K562 (cell line): ENCODE measurements around the gene NPDC1. TPM values are rescaled to one million over a fixed set of nuclear protein-coding genes. Genes with fewer than 3 reads are reported as not detected.

Source experiments
- E2F5 ChIP-seq: sonication (generic); formaldehyde crosslinking; IDR thresholded peaks from 2 replicates; pipeline ENCODE4 v1.8.0; 2022; ENCODE audit warnings: mild to moderate bottlenecking, missing genetic modification reagents
- GMEB1 ChIP-seq: fragments of 250-450 bp; sonication (Bioruptor Pico); IDR thresholded peaks from 2 replicates; pipeline ENCODE4 v1.4.0; 2020; ENCODE audit warnings: mild to moderate bottlenecking
- KHSRP ChIP-seq: fragments of 450-650 bp; IDR thresholded peaks from 2 replicates; pipeline ENCODE4 v1.6.1; 2017
- KLF1 ChIP-seq: fragments of 450-650 bp; IDR thresholded peaks from 2 replicates; pipeline ENCODE4 v1.6.1; 2016; ENCODE audit warnings: missing genetic modification characterization, missing compliant biosample characterization
- MAX ChIP-seq: sonication (generic); formaldehyde crosslinking; IDR thresholded peaks from 2 replicates; pipeline ENCODE4 v1.9.0; 2022; ENCODE audit warnings: mild to moderate bottlenecking, missing genetic modification reagents
- MLLT1 ChIP-seq, 2 experiments: fragments of 450-650 bp; IDR thresholded peaks; 2 replicates each; pipeline ENCODE4 v1.6.1; 2016
- PHTF2 ChIP-seq: fragments of 250-450 bp; sonication (Bioruptor Pico); IDR thresholded peaks from 2 replicates; pipeline ENCODE4 v1.5.0; 2021; ENCODE audit warnings: mild to moderate bottlenecking
- RAD51 ChIP-seq: fragments of 450-650 bp; IDR thresholded peaks from 2 replicates; pipeline ENCODE4 v1.7.1; 2016; ENCODE audit warnings: low read depth, mild to moderate bottlenecking, borderline replicate concordance
- TFE3 ChIP-seq: fragments of 450-650 bp; formaldehyde crosslinking; IDR thresholded peaks from 2 replicates; pipeline ENCODE4 v1.4.0; 2020; ENCODE audit warnings: mild to moderate bottlenecking, mixed read lengths
- VEZF1 ChIP-seq: fragments of 200-800 bp; sonication (Bioruptor generic); IDR thresholded peaks from 2 replicates; pipeline ENCODE4 v1.6.1; 2017; ENCODE audit warnings: missing genetic modification characterization, missing compliant biosample characterization
- ZBTB5 ChIP-seq: fragments of 450-650 bp; IDR thresholded peaks from 2 replicates; pipeline ENCODE4 v1.6.1; 2017; ENCODE audit warnings: antibody characterized with exemption
- ZNF41 ChIP-seq: fragments of 250-450 bp; sonication (Bioruptor Pico); conservative IDR thresholded peaks from 2 replicates; pipeline ENCODE4 v1.4.0; 2020; ENCODE audit warnings: mild to moderate bottlenecking
- polyA plus RNA-seq, 8 experiments: library from polyadenylated mRNA; depleted of rRNA in 4 of 8; stranded (reverse) in 5 of 8; unstranded in 3 of 8; fragments of >200 nt; fragmentation: Nextera tagmentation in 2 of 8; fragmentation: Illumina TruSeq in 1 of 8; extraction: Ambion mirVana in 2 of 8; extraction: Trizol in 1 of 8; gene quantifications; 2 replicates each; pipeline versions ENCODE4 v1.2.1 to v1.2.3, GENCODE V29; 2011 to 2014; ENCODE audit warnings: inconsistent platforms in 1 of 8, missing spikeins in 1 of 8
- total RNA-seq, 7 experiments: library from RNA; depleted of rRNA in 6 of 7; stranded (reverse); fragments of >200 nt in 6 of 7; fragmentation: Illumina TruSeq in 2 of 7; extraction: Trizol in 2 of 7; gene quantifications; 2 replicates each; pipeline versions ENCODE4 v1.2.1 to v1.2.3, GENCODE V29; 2011 to 2021; ENCODE audit warnings: low replicate concordance in 1 of 7

Gene NPDC1
- total and polyA plus RNA-seq, 9 of the 15 experiments (the other 6 are each of a cell fraction or from before 2014, with no cell fraction given), result 0.06 to 2.1 (median 0.53) TPM; not detected in 3

GRCh38 chr9:137053944-137054931 lies 8.3 kb upstream of the NPDC1 start, which contains the start of gene ENTPD2 (continued):
- TF ChIP-seq VEZF1 (CRISPR knock-in tag) (peak; percentile 59), PHTF2 (CRISPR knock-in tag) (no peak), RAD51 (no peak), KHSRP (no peak), ZNF41 (CRISPR knock-in tag) (no peak), TFE3 (no peak), GMEB1 (CRISPR knock-in tag) (no peak), MAX (CRISPR knock-in tag) (peak; percentile 22; the same call in 1 of the 2 replicates), E2F5 (CRISPR knock-in tag) (no peak), ZBTB5 (no peak), KLF1 (tag) (no peak), MLLT1 (IDR thresholded peaks at IDR 0.05) (no peak)
